ENCODE results near the gene PTPRT. TPM values are rescaled to one million over a fixed set of nuclear protein-coding genes. Genes with fewer than 3 reads are reported as not detected.

Gene PTPRT
- total and polyA plus RNA-seq, 9 donors, result under 0.01 to 3.2 (median 0.22) TPM; not detected in 1

- DNase-seq, result no peak
- Histone ChIP-seq H3K36me3 (no peaks in the 10 kb centered on the region), H3K4me1 (ENCODE audit: insufficient read depth) (no peaks in the 10 kb centered on the region), H3K27me3 (no peaks in the 10 kb centered on the region), H3K9me3 (no peaks in the 10 kb centered on the region), H3K4me3 (no peak overlapping the region), H3K27ac (no peak overlapping the region)
- WGBS, 3 donors, result 66 to 71% (median 70%) methylated on average over 6 of the region's 6 CpGs
- TF ChIP-seq, protein P1, sequence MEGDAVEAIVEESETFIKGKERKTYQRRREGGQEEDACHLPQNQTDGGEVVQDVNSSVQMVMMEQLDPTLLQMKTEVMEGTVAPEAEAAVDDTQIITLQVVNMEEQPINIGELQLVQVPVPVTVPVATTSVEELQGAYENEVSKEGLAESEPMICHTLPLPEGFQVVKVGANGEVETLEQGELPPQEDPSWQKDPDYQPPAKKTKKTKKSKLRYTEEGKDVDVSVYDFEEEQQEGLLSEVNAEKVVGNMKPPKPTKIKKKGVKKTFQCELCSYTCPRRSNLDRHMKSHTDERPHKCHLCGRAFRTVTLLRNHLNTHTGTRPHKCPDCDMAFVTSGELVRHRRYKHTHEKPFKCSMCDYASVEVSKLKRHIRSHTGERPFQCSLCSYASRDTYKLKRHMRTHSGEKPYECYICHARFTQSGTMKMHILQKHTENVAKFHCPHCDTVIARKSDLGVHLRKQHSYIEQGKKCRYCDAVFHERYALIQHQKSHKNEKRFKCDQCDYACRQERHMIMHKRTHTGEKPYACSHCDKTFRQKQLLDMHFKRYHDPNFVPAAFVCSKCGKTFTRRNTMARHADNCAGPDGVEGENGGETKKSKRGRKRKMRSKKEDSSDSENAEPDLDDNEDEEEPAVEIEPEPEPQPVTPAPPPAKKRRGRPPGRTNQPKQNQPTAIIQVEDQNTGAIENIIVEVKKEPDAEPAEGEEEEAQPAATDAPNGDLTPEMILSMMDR (IDR thresholded peaks at IDR 0.05), result no peak
- TF ChIP-seq POLR2A (IDR thresholded peaks at IDR 0.05) (no peak), EP300 (IDR thresholded peaks at IDR 0.05) (no peak)
- intact Hi-C loops (cut with DNase I), result no loop called here
Measured at GRCh38 chr20:42982218-42982617, 207.5 kb downstream of the PTPRT start.

- no peaks in the 10 kb centered on the region for H3K9me3 ChIP-seq
- H3K36me3 ChIP-seq, result no peaks in the 10 kb centered on the region
- WGBS, 3 donors, result 71 to 93% (median 79%) methylated on average over 2 of the region's 2 CpGs
- DNase-seq, result no peak
- no peak overlapping the region for H3K27ac ChIP-seq
- no peaks in the 10 kb centered on the region for H3K27me3 ChIP-seq
- TF ChIP-seq POLR2A (IDR thresholded peaks at IDR 0.05), result no peak
- TF ChIP-seq, protein P1 (IDR thresholded peaks at IDR 0.05), result no peak
- TF ChIP-seq EP300 (IDR thresholded peaks at IDR 0.05), result no peak
- H3K4me3 ChIP-seq, result no peak overlapping the region
- H3K4me1 ChIP-seq (ENCODE audit: insufficient read depth), result no peaks in the 10 kb centered on the region
- intact Hi-C loops (cut with DNase I), result no loop called here
Measured at GRCh38 chr20:42981253-42981652, 208.5 kb downstream of the PTPRT start.

DNA sequence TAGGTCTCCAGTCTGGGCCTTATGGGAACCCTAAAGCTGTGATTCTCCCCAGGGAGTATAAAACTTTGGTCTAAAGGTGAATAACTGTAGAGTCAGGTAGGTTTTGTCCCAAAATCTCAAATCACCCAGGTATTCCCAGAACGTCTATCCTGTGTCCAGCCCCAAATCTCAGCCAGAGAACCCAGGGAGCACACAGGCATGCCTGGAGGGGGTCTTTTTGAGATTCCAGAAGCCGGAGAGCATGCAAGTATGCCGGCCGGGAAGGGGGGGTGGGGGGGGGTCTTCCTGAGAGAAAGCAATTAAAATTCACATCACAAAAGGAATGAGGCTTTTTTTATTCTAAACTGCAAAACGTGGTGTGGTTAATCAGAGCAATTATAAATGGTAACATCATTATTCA lies 210.0 kb downstream of the PTPRT start:
- no peaks in the 10 kb centered on the region for H3K9me3 ChIP-seq
- intact Hi-C loops (cut with DNase I), result no loop called here
- H3K27me3 ChIP-seq, result no peaks in the 10 kb centered on the region
- TF ChIP-seq, protein P1 (IDR thresholded peaks at IDR 0.05), result no peak
- TF ChIP-seq EP300 (IDR thresholded peaks at IDR 0.05) (no peak), POLR2A (IDR thresholded peaks at IDR 0.05) (no peak)
- no peaks in the 10 kb centered on the region for H3K4me1 ChIP-seq (ENCODE audit: insufficient read depth)
- 12 to 18% (median 13%) methylated on average over 5 of the region's 5 CpGs for WGBS, 3 donors
- no peak overlapping the region for H3K27ac ChIP-seq
- no peak overlapping the region for H3K4me3 ChIP-seq
- DNase-seq, result no peak
- H3K36me3 ChIP-seq, result no peaks in the 10 kb centered on the region

- H3K36me3 ChIP-seq, result no peaks in the 10 kb centered on the region
- H3K27ac ChIP-seq, result no peak overlapping the region
- TF ChIP-seq, protein P1 (IDR thresholded peaks at IDR 0.05), result no peak
- no peak for TF ChIP-seq EP300 (IDR thresholded peaks at IDR 0.05)
- no peak for TF ChIP-seq POLR2A (IDR thresholded peaks at IDR 0.05)
- WGBS, 3 donors, result 81 to 86% (median 84%) methylated on average over 12 of the region's 12 CpGs
- no peak overlapping the region for H3K4me3 ChIP-seq
- no peaks in the 10 kb centered on the region for H3K27me3 ChIP-seq
- intact Hi-C loops (cut with DNase I), result no loop called here
- no peaks in the 10 kb centered on the region for H3K4me1 ChIP-seq (ENCODE audit: insufficient read depth)
- H3K9me3 ChIP-seq, result no peaks in the 10 kb centered on the region
- DNase-seq, result no peak
Measured at GRCh38 chr20:42978184-42978974, 211.3 kb downstream of the PTPRT start.

All from ovary (tissue), 9 donors.